Measurements from ENCODE around the gene SOAT2.

- no peak for TF ChIP-seq CTCF (optimal IDR thresholded peaks at IDR 0.05 in 1 of 3, IDR thresholded peaks at IDR 0.05 in 1 of 3, conservative IDR thresholded peaks at IDR 0.05 in 1 of 3; ENCODE audit: extremely low read depth in 1 of 3, insufficient read depth in 2 of 3, low read length in 3 of 3)
- TF ChIP-seq EZH2 (IDR thresholded peaks at IDR 0.05; ENCODE audit: low read length): no peak
Observed at GRCh38 chr12:53094394-53094787, 8.9 kb upstream of the SOAT2 start.

All from keratinocyte (primary cell).